Astrocyte (in vitro differentiated cells and primary cell): ENCODE results near the gene OXLD1. TPM values are rescaled to one million over a fixed set of nuclear protein-coding genes. Genes with fewer than 3 reads are reported as not detected.

Source experiments
- DNase-seq: peaks from one replicate; pipeline ENCODE4 v3.0.0-alpha.2; 2010; ENCODE audit warnings: low read depth
- FAIRE-seq: peaks from 2 replicates; lab custom pipeline; 2011; peaks lifted over from hg19 to GRCh38; lab: Jason Lieb, UNC
- H2AFZ ChIP-seq: 2 replicates; pipeline ENCODE4 v1.6.0; 2012; ENCODE audit warnings: low read depth, low read length, inconsistent platforms
- H3K27ac ChIP-seq: 2 replicates; pipeline ENCODE4 v1.5.1; 2011; ENCODE audit warnings: low read depth, low read length, inconsistent platforms
- H3K27me3 ChIP-seq: 2 replicates; pipeline ENCODE4 v1.6.0; 2011; ENCODE audit warnings: low read length, inconsistent platforms; ENCODE audit not compliant: insufficient read depth
- H3K36me3 ChIP-seq: 2 replicates; pipeline ENCODE4 v1.5.1; 2011; ENCODE audit warnings: low read length, inconsistent platforms; ENCODE audit not compliant: insufficient read depth
- H3K4me1 ChIP-seq: 2 replicates; pipeline ENCODE4 v1.5.1; 2011; ENCODE audit warnings: low read length, inconsistent platforms; ENCODE audit not compliant: insufficient read depth
- H3K4me2 ChIP-seq: 2 replicates; pipeline ENCODE4 v1.6.0; 2012; ENCODE audit warnings: low read length, inconsistent platforms
- H3K4me3 ChIP-seq: 2 replicates; pipeline ENCODE4 v1.5.1; 2011; ENCODE audit warnings: low read depth, mild to moderate bottlenecking, low read length, inconsistent platforms; ENCODE audit not compliant: insufficient read depth
- H3K79me2 ChIP-seq: 2 replicates; pipeline ENCODE4 v1.6.0; 2012; ENCODE audit warnings: mild to moderate bottlenecking, low read length, inconsistent platforms; ENCODE audit not compliant: insufficient read depth
- H3K9ac ChIP-seq: 2 replicates; pipeline ENCODE4 v1.6.0; 2012; ENCODE audit warnings: mild to moderate bottlenecking, low read length, inconsistent platforms
- H3K9me3 ChIP-seq: 2 replicates; pipeline ENCODE4 v1.5.1; 2012; ENCODE audit warnings: low read depth, mild to moderate bottlenecking, low read length, inconsistent platforms; ENCODE audit not compliant: insufficient read depth
- H4K20me1 ChIP-seq: 2 replicates; pipeline ENCODE4 v1.6.0; 2012; ENCODE audit warnings: low read length, inconsistent platforms; ENCODE audit not compliant: insufficient read depth
- H3K27ac Mint-ChIP-seq: one replicate; pipeline ENCODE4 v1.8.0; 2021; ENCODE audit warnings: mild to moderate bottlenecking, mixed read lengths; ENCODE audit not compliant: unreplicated experiment
- H3K27me3 Mint-ChIP-seq: one replicate; pipeline ENCODE4 v1.8.0; 2021; ENCODE audit warnings: low read depth, mixed read lengths; ENCODE audit not compliant: unreplicated experiment
- H3K36me3 Mint-ChIP-seq: one replicate; pipeline ENCODE4 v1.8.0; 2021; ENCODE audit warnings: low read depth, mixed read lengths; ENCODE audit not compliant: unreplicated experiment
- H3K4me1 Mint-ChIP-seq: one replicate; pipeline ENCODE4 v1.8.0; 2021; ENCODE audit warnings: low read depth, mixed read lengths; ENCODE audit not compliant: unreplicated experiment
- H3K4me3 Mint-ChIP-seq: one replicate; pipeline ENCODE4 v1.8.0; 2021; ENCODE audit warnings: mild to moderate bottlenecking, moderate library complexity, mixed read lengths; ENCODE audit not compliant: unreplicated experiment
- H3K9me3 Mint-ChIP-seq: one replicate; pipeline ENCODE4 v1.8.0; 2021; ENCODE audit warnings: mild to moderate bottlenecking, mixed read lengths; ENCODE audit not compliant: unreplicated experiment
- EZH2 ChIP-seq: IDR thresholded peaks from 2 replicates; pipeline ENCODE4 v1.6.1; 2012; ENCODE audit warnings: mild to moderate bottlenecking, low read length, inconsistent platforms; ENCODE audit not compliant: insufficient read depth
- total RNA-seq: library from RNA; stranded (reverse); gene quantifications from 2 replicates; pipeline ENCODE4 v1.2.1, GENCODE V29; 2021
- TF ChIP-seq, protein P1 (sequence below): IDR thresholded peaks from 2 replicates; pipeline ENCODE4 v1.5.1; 2011; ENCODE audit warnings: low read depth, mild to moderate bottlenecking, inconsistent platforms, low read length, moderate library complexity; ENCODE audit not compliant: insufficient read depth

The OXLD1 gene
- total RNA-seq, 1 donor from 2014 or later, result 22.0 TPM

DNA sequence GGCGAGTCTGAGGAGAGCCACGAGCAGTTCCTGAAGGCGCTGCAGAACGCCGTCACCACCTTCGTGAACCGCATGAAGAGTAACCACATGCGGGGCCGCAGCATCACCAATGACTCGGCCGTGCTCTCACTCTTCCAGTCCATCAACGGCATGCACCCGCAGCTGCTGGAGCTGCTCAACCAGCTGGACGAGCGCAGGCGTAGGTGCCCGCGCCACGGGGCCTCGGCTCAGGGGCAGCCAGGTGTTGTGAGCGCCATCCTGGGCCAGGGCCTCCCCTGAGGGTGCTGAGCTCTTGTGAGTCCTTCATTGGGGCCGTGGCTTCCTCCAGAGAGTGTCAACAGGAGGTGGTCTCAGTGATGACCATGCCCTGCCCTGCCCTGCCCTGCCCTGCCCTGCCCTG is 29.4 kb upstream of the OXLD1 start:
- peaks cover 2% of the 10 kb centered on the region for H3K4me1 ChIP-seq
- no peak overlapping the region for H3K27ac Mint-ChIP-seq

DNA sequence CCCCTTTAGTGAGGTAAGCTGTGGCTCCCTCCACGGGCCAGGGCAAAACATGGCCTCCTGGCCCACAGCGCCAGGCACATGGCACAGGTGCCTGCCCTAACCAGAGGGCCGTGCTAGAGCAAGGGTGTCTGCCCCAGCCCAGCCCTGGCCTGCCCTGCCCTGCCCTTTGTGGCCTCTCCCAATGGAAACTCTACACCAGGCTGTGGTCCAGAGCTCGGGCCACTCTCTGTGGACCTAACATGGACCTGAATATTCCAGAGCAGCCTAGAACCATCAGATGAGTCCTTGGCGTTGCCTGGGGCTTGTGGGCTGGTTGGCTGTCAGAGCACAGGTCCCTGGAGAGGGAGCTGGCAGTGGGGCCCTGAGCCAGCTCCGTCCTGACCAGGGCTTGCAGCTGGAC is 28.8 kb upstream of the OXLD1 start:
- H3K27ac Mint-ChIP-seq, result no peak overlapping the region
- peaks cover 85% of the 10 kb centered on the region for H4K20me1 ChIP-seq
- H3K9me3 Mint-ChIP-seq, result no peaks in the 10 kb centered on the region
- H2AFZ ChIP-seq, result no peak overlapping the region
- no peaks in the 10 kb centered on the region for H3K9me3 ChIP-seq
- no peaks in the 10 kb centered on the region for H3K27me3 ChIP-seq
- no peaks in the 10 kb centered on the region for H3K4me1 ChIP-seq
- TF ChIP-seq EZH2, result no peak
- TF ChIP-seq, protein P1, sequence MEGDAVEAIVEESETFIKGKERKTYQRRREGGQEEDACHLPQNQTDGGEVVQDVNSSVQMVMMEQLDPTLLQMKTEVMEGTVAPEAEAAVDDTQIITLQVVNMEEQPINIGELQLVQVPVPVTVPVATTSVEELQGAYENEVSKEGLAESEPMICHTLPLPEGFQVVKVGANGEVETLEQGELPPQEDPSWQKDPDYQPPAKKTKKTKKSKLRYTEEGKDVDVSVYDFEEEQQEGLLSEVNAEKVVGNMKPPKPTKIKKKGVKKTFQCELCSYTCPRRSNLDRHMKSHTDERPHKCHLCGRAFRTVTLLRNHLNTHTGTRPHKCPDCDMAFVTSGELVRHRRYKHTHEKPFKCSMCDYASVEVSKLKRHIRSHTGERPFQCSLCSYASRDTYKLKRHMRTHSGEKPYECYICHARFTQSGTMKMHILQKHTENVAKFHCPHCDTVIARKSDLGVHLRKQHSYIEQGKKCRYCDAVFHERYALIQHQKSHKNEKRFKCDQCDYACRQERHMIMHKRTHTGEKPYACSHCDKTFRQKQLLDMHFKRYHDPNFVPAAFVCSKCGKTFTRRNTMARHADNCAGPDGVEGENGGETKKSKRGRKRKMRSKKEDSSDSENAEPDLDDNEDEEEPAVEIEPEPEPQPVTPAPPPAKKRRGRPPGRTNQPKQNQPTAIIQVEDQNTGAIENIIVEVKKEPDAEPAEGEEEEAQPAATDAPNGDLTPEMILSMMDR, result no peak
- no peaks in the 10 kb centered on the region for H3K27me3 Mint-ChIP-seq
- no peak overlapping the region for H3K27ac ChIP-seq
- no peak overlapping the region for H3K9ac ChIP-seq
- no peak overlapping the region for H3K4me2 ChIP-seq
- FAIRE-seq, result no peak
- H3K4me3 Mint-ChIP-seq, result no peak overlapping the region
- peaks cover 92% of the 10 kb centered on the region for H3K79me2 ChIP-seq
- no peaks in the 10 kb centered on the region for H3K4me1 Mint-ChIP-seq
- H3K36me3 ChIP-seq, result peaks cover 33% of the 10 kb centered on the region
- DNase-seq, result no peak
- H3K36me3 Mint-ChIP-seq, result peaks cover 14% of the 10 kb centered on the region
- no peak overlapping the region for H3K4me3 ChIP-seq

More for the DNA sequence above, 29.4 kb upstream of the OXLD1 start:
- H3K27me3 ChIP-seq, result no peaks in the 10 kb centered on the region
- no peak overlapping the region for H3K4me3 ChIP-seq
- no peak for TF ChIP-seq EZH2
- TF ChIP-seq, protein P1, result no peak
- peaks cover 14% of the 10 kb centered on the region for H3K36me3 Mint-ChIP-seq
- H3K9me3 ChIP-seq, result no peaks in the 10 kb centered on the region
- no peaks in the 10 kb centered on the region for H3K9me3 Mint-ChIP-seq
- FAIRE-seq (no peak), DNase-seq (no peak)
- no peaks in the 10 kb centered on the region for H3K27me3 Mint-ChIP-seq
- H2AFZ ChIP-seq, result no peak overlapping the region
- no peak overlapping the region for H3K4me2 ChIP-seq
- peaks cover 30% of the 10 kb centered on the region for H3K36me3 ChIP-seq
- peaks cover under 1% of the 10 kb centered on the region for H3K4me1 Mint-ChIP-seq
- no peak overlapping the region for H3K9ac ChIP-seq
- peaks cover 83% of the 10 kb centered on the region for H4K20me1 ChIP-seq
- H3K79me2 ChIP-seq, result peaks cover 92% of the 10 kb centered on the region
- H3K4me3 Mint-ChIP-seq, result no peak overlapping the region
- no peak overlapping the region for H3K27ac ChIP-seq

DNA sequence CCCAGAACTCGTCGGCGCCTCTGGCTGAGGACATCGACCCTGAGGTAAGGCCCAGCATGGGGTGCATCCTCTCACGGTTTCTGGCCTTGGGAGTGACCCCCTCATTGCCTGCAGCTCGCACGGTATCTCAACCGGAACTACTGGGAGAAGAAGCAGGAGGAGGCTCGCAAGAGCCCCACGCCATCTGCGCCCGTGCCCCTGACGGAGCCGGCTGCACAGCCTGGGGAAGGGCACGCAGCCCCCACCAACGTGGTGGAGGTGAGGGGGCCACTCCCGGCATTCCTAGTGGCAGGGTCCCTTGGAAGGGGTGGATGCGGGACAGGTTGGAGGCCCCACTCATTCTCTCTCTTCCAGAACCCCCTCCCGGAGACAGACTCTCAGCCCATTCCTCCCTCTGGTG is 28.4 kb upstream of the OXLD1 start:
- FAIRE-seq (no peak), DNase-seq (no peak)
- H3K27ac ChIP-seq, result no peak overlapping the region
- Mint-ChIP-seq H3K4me3 (no peak overlapping the region), H3K4me1 (no peaks in the 10 kb centered on the region), H3K27ac (no peak overlapping the region), H3K27me3 (no peaks in the 10 kb centered on the region), H3K9me3 (no peaks in the 10 kb centered on the region), H3K36me3 (peaks cover 15% of the 10 kb centered on the region)
- H3K36me3 ChIP-seq, result peaks cover 33% of the 10 kb centered on the region
- no peak overlapping the region for H3K4me3 ChIP-seq
- H3K4me2 ChIP-seq, result no peak overlapping the region
- TF ChIP-seq, protein P1, result no peak
- no peak for TF ChIP-seq EZH2
- no peak overlapping the region for H3K9ac ChIP-seq
- H2AFZ ChIP-seq, result no peak overlapping the region
- H3K27me3 ChIP-seq, result no peaks in the 10 kb centered on the region
- peaks cover 89% of the 10 kb centered on the region for H4K20me1 ChIP-seq
- H3K79me2 ChIP-seq, result peaks cover 94% of the 10 kb centered on the region
- no peaks in the 10 kb centered on the region for H3K9me3 ChIP-seq
- H3K4me1 ChIP-seq, result no peaks in the 10 kb centered on the region
